GM12872 (cell line): ENCODE data around the gene NRP1.

Source experiments
- CTCF ChIP-seq: IDR thresholded peaks from 3 replicates; pipeline ENCODE4 v1.5.1; 2011; ENCODE audit warnings: low read depth, mild to moderate bottlenecking, low read length, moderate library complexity; ENCODE audit not compliant: insufficient read depth

NRP1 gene

DNA sequence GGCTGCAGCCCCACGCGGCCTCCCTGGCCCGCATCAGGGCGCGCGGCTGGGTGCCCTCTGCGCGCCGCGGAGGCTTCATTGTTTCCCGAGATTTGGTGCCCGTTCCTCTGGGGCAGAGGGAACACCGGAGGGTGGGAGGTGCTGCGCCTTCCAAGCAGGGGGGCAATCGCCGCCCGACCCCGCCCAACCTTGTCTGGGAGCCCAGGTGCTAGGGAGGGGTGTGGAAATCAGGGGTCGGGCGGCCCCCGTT, 1.0 kb upstream of the NRP1 start:
- TF ChIP-seq CTCF, result no peak

- TF ChIP-seq CTCF, result peak; percentile 35; the same call in 1 of the 3 replicates
Observed at GRCh38 chr10:33334805-33335550, 511 bp upstream of the NRP1 start.

GRCh38 chr10:33333260-33334101, 986 bp downstream of the NRP1 start:
- no peak for TF ChIP-seq CTCF

- no peak for TF ChIP-seq CTCF
Observed at GRCh38 chr10:33332183-33333065, 2.0 kb downstream of the NRP1 start.

GRCh38 chr10:33331379-33331694, 3.1 kb downstream of the NRP1 start:
- TF ChIP-seq CTCF, result no peak

DNA sequence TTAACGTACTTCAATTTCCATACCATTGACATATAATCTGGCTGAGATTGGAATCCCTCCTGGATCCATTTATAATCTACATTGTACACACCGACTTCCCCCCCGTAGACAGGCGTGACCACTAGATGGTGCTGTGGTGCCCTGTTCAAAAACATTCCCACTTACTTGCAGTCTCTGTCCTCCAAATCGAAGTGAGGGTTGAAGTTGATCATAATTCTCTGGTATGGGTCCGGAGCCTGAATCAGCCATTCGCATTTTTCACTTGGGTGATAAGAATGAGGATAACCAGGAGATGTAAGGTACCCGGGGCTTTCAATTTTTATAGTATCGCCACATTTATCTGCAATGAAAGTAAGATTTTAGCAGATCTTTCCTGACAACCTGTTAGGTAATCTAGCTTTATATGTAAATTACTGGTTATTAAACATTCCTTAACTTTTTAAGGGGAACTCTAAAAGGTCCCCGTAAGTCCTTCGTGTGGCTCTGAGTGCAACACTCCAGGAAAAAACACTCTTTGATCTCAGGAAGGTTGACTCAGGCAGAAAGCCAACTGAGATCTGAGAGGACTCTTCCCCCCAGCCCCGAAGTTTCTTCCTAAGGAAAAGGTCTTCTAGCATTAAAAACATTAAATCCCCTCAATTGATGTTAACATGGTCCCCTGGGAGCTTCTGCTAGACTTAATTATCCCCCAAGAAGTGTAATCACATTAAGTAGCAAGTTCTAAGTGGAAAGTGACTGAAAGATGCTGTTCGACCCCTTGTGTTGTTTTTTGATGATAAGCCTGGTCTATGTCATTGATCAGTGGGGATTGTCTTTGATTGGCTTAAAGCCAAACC, 3.7 kb downstream of the NRP1 start:
- peak; percentile 87 for TF ChIP-seq CTCF
